Gastroesophageal sphincter (tissue), 4 donors: ENCODE measurements around the gene IQCC. TPM values are rescaled to one million over a fixed set of nuclear protein-coding genes. Genes with fewer than 3 reads are reported as not detected.

Source experiments
- ATAC-seq: fragments of 150-250 bp; one replicate; pipeline ENCODE4 v1.9.1; 2016; ENCODE audit warnings: mild to moderate bottlenecking, moderate library complexity
- H3K27ac ChIP-seq, 4 donors: fragments of 200-600 bp; sonication (generic) in 3 of 4; 1 replicate in 3 of 4; 2 replicates in 1 of 4; pipeline ENCODE4 v1.5.1; 2016 to 2019
- H3K27me3 ChIP-seq: fragments of 200-600 bp; sonication (generic); one replicate; pipeline ENCODE4 v1.5.1; 2019
- H3K36me3 ChIP-seq, 2 donors: fragments of 200-600 bp; sonication (generic); one replicate each; pipeline ENCODE4 v1.5.1; 2019; ENCODE audit warnings: control low read depth in 1 of 2
- H3K4me1 ChIP-seq, 3 donors: fragments of 200-600 bp; sonication (generic); 1 replicate in 2 of 3; 2 replicates in 1 of 3; pipeline ENCODE4 v1.5.1; 2016 to 2019; ENCODE audit warnings: control low read depth in 2 of 3
- H3K4me3 ChIP-seq, 2 donors: fragments of 200-600 bp; sonication (generic); one replicate each; pipeline ENCODE4 v1.5.1; 2019; ENCODE audit warnings: mild to moderate bottlenecking in 1 of 2, moderate library complexity in 1 of 2
- H3K9me3 ChIP-seq, 3 donors: fragments of 200-600 bp; sonication (generic); one replicate each; pipeline ENCODE4 v1.5.1; 2017 to 2019; ENCODE audit warnings: control low read depth in 2 of 3
- EP300 ChIP-seq: sonication (generic); formaldehyde crosslinking; IDR thresholded peaks from one replicate; pipeline ENCODE4 v1.6.1; 2017; ENCODE audit warnings: antibody characterized with exemption, mild to moderate bottlenecking
- POLR2A ChIP-seq, 2 donors: fragments of 450-650 bp; IDR thresholded peaks; one replicate each; pipeline ENCODE4 v1.6.1; 2017; ENCODE audit warnings: antibody characterized with exemption in 2 of 2, mild to moderate bottlenecking in 2 of 2, moderate library complexity in 1 of 2
- POLR2AphosphoS5 ChIP-seq: sonication (generic); formaldehyde crosslinking; IDR thresholded peaks from one replicate; pipeline ENCODE4 v1.6.1; 2017; ENCODE audit warnings: antibody characterized with exemption
- WGBS, 2 donors: methylation state at CpG; one replicate each; pipeline ENCODE4 v1.1.5; 2018; ENCODE audit warnings: low coverage in 1 of 2; 5-methylcytosine and 5-hydroxymethylcytosine counted together
- total RNA-seq, 4 donors: library from RNA; depleted of rRNA; stranded (reverse); fragments of >200 nt; gene quantifications; one replicate each; pipeline ENCODE4 v1.1.0, GENCODE V29; 2016
- TF ChIP-seq, protein P1 (sequence below), 4 experiments: fragments of 200-600 bp in 2 of 4; fragments of 450-650 bp in 2 of 4; sonication (generic) in 1 of 4; IDR thresholded peaks; one replicate each; pipeline ENCODE4 v1.5.1; 2017 to 2019; ENCODE audit warnings: antibody characterized with exemption in 4 of 4, mild to moderate bottlenecking in 2 of 4, moderate library complexity in 2 of 4

The IQCC gene
- total RNA-seq, 4 donors from 2014 or later: 0.69 to 1.9 (median 1.3) TPM

DNA sequence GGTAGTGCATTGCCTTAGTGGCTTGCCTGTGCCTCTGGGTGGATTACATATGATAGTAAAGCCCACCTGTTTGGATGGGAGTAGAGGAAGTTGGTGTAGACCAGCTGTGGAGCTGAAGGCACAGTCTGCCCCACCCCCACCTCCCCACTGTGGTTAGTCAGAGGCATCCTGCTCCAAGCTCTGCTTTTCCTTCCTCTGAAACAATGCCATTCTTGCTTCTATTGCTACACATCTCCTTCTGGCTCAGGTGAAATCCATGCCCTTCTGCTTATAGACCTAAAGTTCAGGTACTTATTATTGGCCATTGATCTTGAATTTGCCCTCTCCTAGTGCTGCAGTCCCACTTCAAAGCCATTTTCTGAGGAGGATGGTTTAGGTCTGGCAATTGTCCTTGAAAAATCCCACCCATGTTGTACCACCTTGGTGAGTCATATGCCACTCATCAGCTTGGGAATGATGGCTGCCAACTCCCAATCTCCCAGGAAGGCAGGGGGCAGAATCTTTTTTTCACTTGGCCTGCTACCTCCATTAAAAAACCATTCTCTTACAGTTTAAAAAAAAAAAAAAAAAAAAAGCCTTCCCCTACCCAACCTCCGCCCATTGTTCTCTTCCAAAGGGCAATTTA lies 32.7 kb upstream of the IQCC start:
- Histone ChIP-seq H3K36me3 (peaks cover 0 to 75% of the 10 kb centered on the region in 2 donors), H3K4me3 (no peak overlapping the region), H3K27me3 (no peaks in the 10 kb centered on the region), H3K27ac (no peak overlapping the region), H3K9me3 (no peaks in the 10 kb centered on the region), H3K4me1 (no peaks in the 10 kb centered on the region)
- 75% methylated on average over 1 of the region's 1 CpG; no CpG with 5 or more reads in 1 of the 2 donors for WGBS, 2 donors
- TF ChIP-seq EP300 (no peak), POLR2A (IDR thresholded peaks at IDR 0.05) (no peak), POLR2AphosphoS5 (no peak)
- TF ChIP-seq, protein P1, sequence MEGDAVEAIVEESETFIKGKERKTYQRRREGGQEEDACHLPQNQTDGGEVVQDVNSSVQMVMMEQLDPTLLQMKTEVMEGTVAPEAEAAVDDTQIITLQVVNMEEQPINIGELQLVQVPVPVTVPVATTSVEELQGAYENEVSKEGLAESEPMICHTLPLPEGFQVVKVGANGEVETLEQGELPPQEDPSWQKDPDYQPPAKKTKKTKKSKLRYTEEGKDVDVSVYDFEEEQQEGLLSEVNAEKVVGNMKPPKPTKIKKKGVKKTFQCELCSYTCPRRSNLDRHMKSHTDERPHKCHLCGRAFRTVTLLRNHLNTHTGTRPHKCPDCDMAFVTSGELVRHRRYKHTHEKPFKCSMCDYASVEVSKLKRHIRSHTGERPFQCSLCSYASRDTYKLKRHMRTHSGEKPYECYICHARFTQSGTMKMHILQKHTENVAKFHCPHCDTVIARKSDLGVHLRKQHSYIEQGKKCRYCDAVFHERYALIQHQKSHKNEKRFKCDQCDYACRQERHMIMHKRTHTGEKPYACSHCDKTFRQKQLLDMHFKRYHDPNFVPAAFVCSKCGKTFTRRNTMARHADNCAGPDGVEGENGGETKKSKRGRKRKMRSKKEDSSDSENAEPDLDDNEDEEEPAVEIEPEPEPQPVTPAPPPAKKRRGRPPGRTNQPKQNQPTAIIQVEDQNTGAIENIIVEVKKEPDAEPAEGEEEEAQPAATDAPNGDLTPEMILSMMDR (IDR thresholded peaks at IDR 0.05): no peak
- ATAC-seq: no peak

DNA sequence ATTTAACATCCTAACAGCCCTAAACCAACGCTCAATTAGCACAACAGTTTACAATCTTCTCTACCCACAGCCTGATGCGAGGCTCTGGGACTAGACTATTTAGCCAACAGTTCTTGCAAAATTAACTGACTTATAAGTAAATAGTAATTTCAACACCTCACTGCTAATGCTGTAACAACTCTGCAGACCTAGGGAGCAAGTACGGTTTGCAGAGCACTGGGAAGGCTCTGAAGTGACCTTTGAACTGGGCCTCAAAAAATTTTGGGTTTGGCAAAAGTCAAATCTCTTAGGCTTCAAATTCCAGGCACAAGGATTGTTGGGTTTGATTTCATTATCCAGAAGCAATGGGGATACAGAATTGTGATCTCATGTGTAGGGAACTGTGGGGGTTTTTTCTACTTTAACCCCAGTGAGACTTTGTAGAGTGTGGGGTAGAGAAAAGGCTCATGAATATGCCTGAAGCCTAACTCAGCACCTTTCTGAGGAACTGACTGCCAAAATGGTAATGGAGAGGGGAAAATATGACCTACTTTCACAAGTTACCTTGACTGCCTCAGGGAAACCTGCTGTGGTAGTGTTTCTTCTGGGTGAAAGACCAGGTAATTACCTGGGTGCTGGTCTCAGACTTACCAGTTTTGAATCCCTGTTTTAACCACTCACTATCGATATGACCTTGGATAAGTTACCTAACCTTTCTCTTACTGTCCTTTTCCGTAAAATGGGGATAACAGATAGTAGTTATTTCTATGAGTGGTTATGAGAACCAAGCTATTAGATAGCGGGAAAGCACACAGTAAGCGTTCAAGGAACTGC lies 26.9 kb upstream of the IQCC start:
- WGBS, 2 donors: 77 to 92% methylated on average over 6 to 7 of the region's 7 CpGs
- no peak for ATAC-seq
- H3K27ac ChIP-seq: peak overlapping the region; percentile 89 to 96 (median 94)

DNA sequence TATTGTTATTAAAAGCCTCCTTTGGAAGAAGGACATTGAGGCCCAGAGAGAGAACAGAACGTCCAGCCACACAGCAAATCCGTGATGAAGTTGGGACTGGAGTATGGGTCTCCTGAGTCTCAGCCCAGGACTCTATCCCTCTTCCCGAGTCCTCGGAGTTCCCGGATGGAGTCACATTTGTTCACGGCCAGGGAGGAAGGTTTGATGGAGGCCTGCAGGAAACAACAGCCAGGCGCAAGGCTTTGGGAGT lies 26.4 kb upstream of the IQCC start:
- no peak for TF ChIP-seq POLR2AphosphoS5
- no peak for TF ChIP-seq EP300
- TF ChIP-seq, protein P1 (IDR thresholded peaks at IDR 0.05): no peak
- no peak for TF ChIP-seq POLR2A (IDR thresholded peaks at IDR 0.05)
- H3K27ac ChIP-seq: peak overlapping the region; percentile 89 to 96 (median 94)
- WGBS, 2 donors: 4% methylated on average over 5 to 6 of the region's 7 CpGs
- peaks cover 0 to 42% of the 10 kb centered on the region in 2 donors for H3K36me3 ChIP-seq
- no peaks in the 10 kb centered on the region for H3K9me3 ChIP-seq
- peak overlapping the region; percentile 70 to 71 for H3K4me3 ChIP-seq
- H3K4me1 ChIP-seq: peaks cover 7 to 50% (median 14%) of the 10 kb centered on the region in 3 donors
- ATAC-seq: peak; percentile 7
- no peaks in the 10 kb centered on the region for H3K27me3 ChIP-seq

More for the DNA sequence above, 26.9 kb upstream of the IQCC start:
- peaks cover 7 to 45% (median 14%) of the 10 kb centered on the region in 3 donors for H3K4me1 ChIP-seq
- H3K27me3 ChIP-seq: no peaks in the 10 kb centered on the region
- peak overlapping the region; percentile 70 to 71 for H3K4me3 ChIP-seq
- H3K36me3 ChIP-seq: peaks cover 0 to 42% of the 10 kb centered on the region in 2 donors
- no peaks in the 10 kb centered on the region for H3K9me3 ChIP-seq
- TF ChIP-seq EP300 (no peak), POLR2AphosphoS5 (no peak), POLR2A (IDR thresholded peaks at IDR 0.05) (no peak)
- TF ChIP-seq, protein P1 (IDR thresholded peaks at IDR 0.05): no peak

DNA sequence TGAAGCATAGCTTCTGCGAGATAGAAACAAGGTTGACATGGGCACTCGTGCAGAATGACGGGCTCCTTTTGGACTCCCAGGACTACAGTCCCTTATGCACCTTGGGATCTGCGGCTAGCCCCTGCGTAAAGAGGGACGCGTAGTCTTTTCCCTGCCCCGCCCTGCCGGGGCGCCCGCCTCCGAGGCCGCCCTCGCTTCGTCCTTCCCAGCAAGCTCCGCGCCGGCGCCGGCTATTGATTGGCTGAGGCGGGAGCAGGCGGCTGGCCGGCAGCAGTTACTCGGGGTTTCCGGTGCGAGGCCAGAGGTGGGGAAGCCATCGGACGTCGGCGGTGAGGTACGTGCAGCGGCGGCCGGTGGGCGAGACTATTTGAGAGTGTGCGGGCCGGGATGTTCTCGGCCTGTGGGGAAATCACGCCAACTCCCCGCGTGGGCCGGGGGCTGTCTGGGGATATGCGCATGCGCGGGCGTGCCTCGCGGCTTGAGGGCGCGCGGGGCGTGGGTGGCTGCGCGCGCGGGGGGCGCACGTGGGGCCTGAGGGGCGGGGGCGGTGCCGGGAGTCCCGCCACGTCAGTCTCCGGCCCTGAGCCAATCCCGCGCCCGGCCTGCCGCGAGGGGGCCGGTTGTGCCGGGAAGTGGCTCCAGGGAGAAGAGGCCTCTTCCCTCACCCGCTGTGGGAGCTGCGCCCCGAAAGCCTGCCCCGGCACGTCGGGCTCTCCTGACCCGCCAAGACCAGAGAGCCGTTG lies 25.9 kb upstream of the IQCC start, which contains the start of gene TXLNA:
Gene TXLNA, plus strand, starts transcription at position 233 of the 743 bp plus-strand sequence. CDS start 671 bp downstream, outside the sequence.
- Histone ChIP-seq H3K36me3 (peaks cover 0 to 44% of the 10 kb centered on the region in 2 donors), H3K27me3 (no peaks in the 10 kb centered on the region), H3K4me1 (peaks cover 7 to 55% (median 19%) of the 10 kb centered on the region in 3 donors), H3K27ac (peak within 1 kb of the TSS; percentile 89 to 96 (median 94)), H3K4me3 (peak within 1 kb of the TSS; percentile 70 to 71), H3K9me3 (no peaks in the 10 kb centered on the region)
- WGBS, 2 donors: 0% methylated on average over 10 of the region's 79 CpGs; no CpG with 5 or more reads in 1 of the 2 donors
- peak; percentile 81 for TF ChIP-seq POLR2AphosphoS5
- TF ChIP-seq, protein P1 (IDR thresholded peaks at IDR 0.05): peak in 3 of 4 experiments; percentile 2 to 45 (median 25)
- no peak for TF ChIP-seq EP300
- TF ChIP-seq POLR2A (IDR thresholded peaks at IDR 0.05): peak; percentile 63 to 84
- ATAC-seq: peak; percentile 97
